Ovary (tissue), 9 donors: ENCODE results near the gene CTBP1. TPM values are rescaled to one million over a fixed set of nuclear protein-coding genes. Genes with fewer than 3 reads are reported as not detected.

Source experiments
- DNase-seq, 5 donors: peaks; one replicate each; pipeline ENCODE4 v3.0.0-alpha.2; 2019 to 2020
- H3K27ac ChIP-seq, 2 donors: fragments of 200-600 bp; one replicate each; pipeline versions ENCODE4 v1.5.1 to v1.8.0; 2019 to 2022
- H3K27me3 ChIP-seq: fragments of 200-600 bp; one replicate; pipeline ENCODE4 v1.8.0; 2022
- H3K36me3 ChIP-seq: fragments of 200-600 bp; sonication (generic); one replicate; pipeline ENCODE4 v1.5.1; 2019
- H3K4me1 ChIP-seq: one replicate; pipeline ENCODE4 v1.8.1; 2013; ENCODE audit warnings: mild to moderate bottlenecking, moderate library complexity; ENCODE audit not compliant: insufficient read depth
- H3K4me3 ChIP-seq: fragments of 200-600 bp; sonication (generic); one replicate; pipeline ENCODE4 v1.5.1; 2017
- H3K9me3 ChIP-seq, 2 donors: fragments of 200-600 bp in 1 of 2; sonication (generic) in 1 of 2; one replicate each; pipeline versions ENCODE4 v1.5.1 to v1.8.1; 2013 to 2019; ENCODE audit warnings: mild to moderate bottlenecking in 1 of 2, moderate library complexity in 1 of 2
- CTCF ChIP-seq, 3 donors: fragments of 450-650 bp in 2 of 3; fragments of 200-600 bp in 1 of 3; IDR thresholded peaks; one replicate each; pipeline versions ENCODE4 v1.5.1 to v1.8.0; 2016 to 2022; ENCODE audit warnings: antibody characterized with exemption in 3 of 3, mild to moderate bottlenecking in 1 of 3
- EP300 ChIP-seq: sonication (generic); formaldehyde crosslinking; IDR thresholded peaks from one replicate; pipeline ENCODE4 v1.6.1; 2017; ENCODE audit warnings: antibody characterized with exemption
- POLR2A ChIP-seq: fragments of 450-650 bp; IDR thresholded peaks from one replicate; pipeline ENCODE4 v1.6.1; 2017; ENCODE audit warnings: antibody characterized with exemption, mild to moderate bottlenecking, moderate library complexity
- WGBS, 3 donors: extraction: QIAGEN DNeasy Blood & Tissue Kit in 1 of 3; methylation state at CpG; one replicate each; pipeline versions ENCODE4 v1.1.5 to v1.1.7; 2013 to 2017; 5-methylcytosine and 5-hydroxymethylcytosine counted together
- intact Hi-C, 4 donors: fragments of 100-400 bp; cut with DNase I; formaldehyde crosslinking; loops; one replicate each; pipeline versions ENCODE4 v1.11.0 to v1.15.1; 2022 to 2023
- polyA plus RNA-seq, 2 donors: library from polyadenylated mRNA; stranded (reverse); fragments of 200-250 nt in 1 of 2; fragments of 350-450 nt in 1 of 2; fragmentation: Illumina TruSeq in 1 of 2; extraction: RNeasy Lipid Tissue Mini Kit (QIAGEN cat#74804) in 1 of 2; gene quantifications; one replicate each; pipeline ENCODE4 v1.2.3, GENCODE V29; 2013 to 2014
- total RNA-seq, 7 donors: library from RNA; depleted of rRNA in 2 of 7; stranded (reverse); fragments of >200 nt in 2 of 7; fragmentation: NEBNext Ultra II Directional in 3 of 7; extraction: Animal tissue kit (Norgen Biotek cat#: 25700) in 3 of 7; gene quantifications; one replicate each; pipeline versions ENCODE4 v1.1.0 to v1.2.4, GENCODE V29; 2016 to 2023
- donor health status: DM: no; HTN: no; CAD: no; lungs with moderate emphysema.
- donor health status: DM: no; HTN: no; CAD: no.
- donor health status: Bipolar disorder and iron deficiency.
- donor health status: DM: yes; HTN: yes; CAD: no.
- donor health status: DM: no; HTN: no; CAD: no.
- donor health status: DM: yes; HTN: yes; CAD: no.

The CTBP1 gene
- total and polyA plus RNA-seq, 9 donors: 45.7 to 231 (median 141) TPM

DNA sequence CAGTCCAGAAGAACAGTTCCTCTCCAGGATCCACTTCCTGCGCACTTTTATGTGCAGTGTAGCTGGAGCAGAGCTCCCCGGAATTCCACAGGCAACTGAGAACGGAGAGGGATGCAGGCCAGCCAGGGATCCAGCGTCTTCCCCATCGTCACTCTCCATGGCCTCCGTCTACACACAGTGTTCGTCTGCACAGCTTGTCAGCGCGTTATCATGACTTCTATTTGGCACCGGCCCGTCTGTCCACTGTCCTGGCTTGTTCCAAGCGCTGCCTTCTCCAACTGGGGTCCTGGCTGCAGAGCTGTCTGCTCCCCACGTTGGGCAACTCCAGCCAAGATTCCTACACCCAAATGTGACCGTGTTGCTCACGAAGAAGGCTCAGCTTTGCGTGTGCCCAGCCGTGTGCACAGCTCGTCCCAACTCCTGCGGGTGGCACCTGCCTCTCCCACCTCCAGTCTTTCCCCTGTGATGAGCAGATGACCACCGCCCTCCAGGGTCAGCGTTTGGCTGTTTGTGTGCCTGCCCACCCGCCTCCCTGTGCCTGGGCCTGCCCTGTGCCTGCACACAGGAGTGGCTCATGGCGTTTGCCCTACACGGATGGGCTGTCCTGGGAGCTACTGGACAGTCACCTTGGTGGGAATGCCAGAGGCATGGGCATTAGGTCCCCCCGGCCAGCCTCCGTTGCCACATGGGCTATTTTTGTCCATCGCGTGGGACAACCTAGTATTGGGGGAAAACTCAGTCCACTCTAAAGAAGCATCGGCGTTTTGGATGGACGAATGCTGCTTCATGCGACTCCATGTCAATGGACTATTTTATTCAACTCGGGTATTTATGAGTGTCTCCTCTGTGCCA is 2.2 kb upstream of the CTBP1 start:
- peak in 4 of 5 donors; percentile 15 to 38 (median 32) for DNase-seq
- H3K4me3 ChIP-seq: no peak overlapping the region
- intact Hi-C loops: no loop called here
- no peaks in the 10 kb centered on the region for H3K36me3 ChIP-seq
- 96 to 98% (median 97%) methylated on average over 33 of the region's 33 CpGs for WGBS, 3 donors
- H3K27ac ChIP-seq: no peak overlapping the region
- H3K27me3 ChIP-seq: no peaks in the 10 kb centered on the region
- peaks cover 18% of the 10 kb centered on the region for H3K4me1 ChIP-seq
- no peak for TF ChIP-seq CTCF (IDR thresholded peaks at IDR 0.05)
- no peak for TF ChIP-seq POLR2A
- no peak for TF ChIP-seq EP300
- no peaks in the 10 kb centered on the region for H3K9me3 ChIP-seq

GRCh38 chr4:1250527-1250812 is 1.5 kb upstream of the CTBP1 start:
- TF ChIP-seq CTCF (IDR thresholded peaks at IDR 0.05): no peak
- TF ChIP-seq POLR2A: no peak
- no peak for TF ChIP-seq EP300
- peaks cover 25% of the 10 kb centered on the region for H3K4me1 ChIP-seq
- H3K27ac ChIP-seq: peak overlapping the region in 1 of 2 donors; percentile 97
- H3K27me3 ChIP-seq: no peaks in the 10 kb centered on the region
- DNase-seq: no peak
- intact Hi-C loops: no loop called here
- H3K4me3 ChIP-seq: no peak overlapping the region
- no peaks in the 10 kb centered on the region for H3K9me3 ChIP-seq
- no peaks in the 10 kb centered on the region for H3K36me3 ChIP-seq
- WGBS, 3 donors: 93 to 94% (median 94%) methylated on average over 7 of the region's 7 CpGs

- no peaks in the 10 kb centered on the region for H3K36me3 ChIP-seq
- 24 to 30% (median 28%) methylated on average over 32 to 39 of the region's 39 CpGs for WGBS, 3 donors
- H3K27me3 ChIP-seq: no peaks in the 10 kb centered on the region
- H3K4me1 ChIP-seq: peaks cover 31% of the 10 kb centered on the region
- peak; percentile 17 for TF ChIP-seq POLR2A
- no peak for TF ChIP-seq EP300
- TF ChIP-seq CTCF (IDR thresholded peaks at IDR 0.05): no peak
- intact Hi-C loops: loop anchor here (2.0 to 5.0 kb wide), 5 partner anchors 38 to 97 kb away; partner anchors contain the start of genes UVSSA (in 3 of the 4) and SPON2 (in 1 of the 4)
- H3K27ac ChIP-seq: peak overlapping the region; percentile 76 to 97
- no peaks in the 10 kb centered on the region for H3K9me3 ChIP-seq
- peak; percentile 57 to 68 (median 64) for DNase-seq
- peak overlapping the region; percentile 83 for H3K4me3 ChIP-seq
Measured at GRCh38 chr4:1249731-1250526, 999 bp upstream of the CTBP1 start.

DNA sequence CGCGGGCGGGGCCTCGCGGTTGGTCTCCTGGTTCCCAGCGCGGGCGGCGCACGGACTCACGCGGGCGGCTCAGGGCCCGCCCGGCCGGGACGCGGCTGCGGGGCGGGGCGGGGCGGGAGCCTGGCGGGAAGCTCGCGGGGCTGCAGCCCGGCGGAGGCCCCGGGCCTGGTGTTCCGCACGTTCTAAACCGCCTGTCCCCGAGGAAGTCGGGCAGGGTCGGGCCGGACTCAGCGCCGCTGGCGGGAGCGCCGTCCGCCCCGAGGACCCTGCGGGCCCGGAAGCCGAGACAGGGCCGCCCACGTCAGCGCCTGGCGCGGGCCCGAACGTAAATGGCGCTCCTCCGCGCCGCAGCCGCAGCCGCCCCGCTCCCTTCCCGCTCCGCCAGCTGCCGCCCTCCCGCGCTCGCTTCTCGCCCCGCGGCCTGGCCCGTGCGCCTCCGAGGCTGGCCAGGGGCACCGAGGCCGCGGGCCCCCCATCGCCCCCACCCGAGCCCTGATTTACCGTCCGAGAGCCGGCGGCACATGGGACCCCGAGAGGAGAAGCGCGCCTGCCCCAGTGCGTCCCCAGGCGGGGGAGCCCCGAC is 309 bp upstream of the CTBP1 start:
- intact Hi-C loops: loop anchor here (2.0 to 5.0 kb wide), 5 partner anchors 37 to 98 kb away; partner anchors contain the start of genes UVSSA (in 3 of the 4) and SPON2 (in 1 of the 4)
- Histone ChIP-seq H3K4me1 (peaks cover 38% of the 10 kb centered on the region), H3K36me3 (no peaks in the 10 kb centered on the region), H3K4me3 (peak overlapping the region; percentile 83), H3K9me3 (no peaks in the 10 kb centered on the region), H3K27ac (peak overlapping the region; percentile 76 to 97), H3K27me3 (no peaks in the 10 kb centered on the region)
- DNase-seq: peak; percentile 84 to 91 (median 87)
- TF ChIP-seq EP300 (no peak), CTCF (IDR thresholded peaks at IDR 0.05) (no peak)
- 0 to 1% (median 0%) methylated on average over 1 to 86 of the region's 86 CpGs for WGBS, 3 donors
